COLO829 (cell line): ENCODE results near the gene ETHE1.
A peak's percentile ranks its signal among the peaks of the same experiment; 100 is the strongest.

Source experiments
- DNase-seq: peaks from one replicate; pipeline ENCODE4 v3.0.0; 2012; ENCODE audit warnings: low spot score

Gene ETHE1, protein sequence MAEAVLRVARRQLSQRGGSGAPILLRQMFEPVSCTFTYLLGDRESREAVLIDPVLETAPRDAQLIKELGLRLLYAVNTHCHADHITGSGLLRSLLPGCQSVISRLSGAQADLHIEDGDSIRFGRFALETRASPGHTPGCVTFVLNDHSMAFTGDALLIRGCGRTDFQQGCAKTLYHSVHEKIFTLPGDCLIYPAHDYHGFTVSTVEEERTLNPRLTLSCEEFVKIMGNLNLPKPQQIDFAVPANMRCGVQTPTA

DNA sequence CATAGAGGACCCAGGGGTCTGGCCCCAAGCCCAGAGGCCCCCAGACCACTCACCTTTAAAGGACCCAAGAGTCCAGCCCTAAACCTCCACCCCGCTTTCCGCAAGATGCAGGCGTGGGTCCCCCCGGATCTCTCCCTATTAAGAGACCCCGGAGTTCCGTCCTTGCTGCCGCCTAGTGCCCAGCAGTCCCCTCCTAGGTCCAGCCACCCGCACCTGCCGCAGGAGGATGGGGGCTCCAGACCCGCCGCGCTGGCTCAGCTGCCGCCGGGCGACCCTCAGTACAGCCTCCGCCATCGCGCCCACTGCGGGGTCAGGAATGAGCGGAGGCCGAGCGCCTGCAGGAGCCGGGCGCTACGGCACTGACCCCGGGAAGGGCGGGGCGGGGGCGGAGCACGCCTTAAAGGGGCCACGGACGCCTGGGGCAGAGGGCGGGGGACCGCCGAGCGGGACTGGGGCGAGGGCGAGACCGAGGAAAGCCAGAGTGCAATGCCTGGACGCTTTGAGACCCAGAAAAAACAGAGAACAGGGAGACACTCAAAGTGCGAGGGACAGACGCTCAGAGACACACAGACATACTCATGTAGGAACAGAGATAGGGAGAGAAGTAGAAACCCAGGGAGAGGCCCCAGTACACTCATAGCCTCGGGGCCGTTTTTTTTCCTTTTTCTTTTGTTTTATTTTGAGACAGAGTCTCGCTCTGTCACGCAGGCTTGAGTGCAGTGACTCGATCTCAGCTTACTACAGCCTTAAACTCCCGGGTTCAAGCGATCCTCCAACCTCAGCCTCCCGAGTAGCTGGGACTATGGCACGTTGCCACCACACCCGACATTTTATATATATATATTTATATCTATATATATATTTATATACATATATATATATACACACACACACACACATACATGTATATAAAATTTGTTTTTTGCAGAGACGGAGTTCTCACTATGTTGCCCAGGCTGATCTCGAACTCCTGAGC, at the start of gene ETHE1:
Gene ETHE1, minus strand, starts transcription at position 318 of the 976 bp plus-strand sequence. Its CDS starts 24 bp downstream, at position 294.
- DNase-seq, result no peak

DNA sequence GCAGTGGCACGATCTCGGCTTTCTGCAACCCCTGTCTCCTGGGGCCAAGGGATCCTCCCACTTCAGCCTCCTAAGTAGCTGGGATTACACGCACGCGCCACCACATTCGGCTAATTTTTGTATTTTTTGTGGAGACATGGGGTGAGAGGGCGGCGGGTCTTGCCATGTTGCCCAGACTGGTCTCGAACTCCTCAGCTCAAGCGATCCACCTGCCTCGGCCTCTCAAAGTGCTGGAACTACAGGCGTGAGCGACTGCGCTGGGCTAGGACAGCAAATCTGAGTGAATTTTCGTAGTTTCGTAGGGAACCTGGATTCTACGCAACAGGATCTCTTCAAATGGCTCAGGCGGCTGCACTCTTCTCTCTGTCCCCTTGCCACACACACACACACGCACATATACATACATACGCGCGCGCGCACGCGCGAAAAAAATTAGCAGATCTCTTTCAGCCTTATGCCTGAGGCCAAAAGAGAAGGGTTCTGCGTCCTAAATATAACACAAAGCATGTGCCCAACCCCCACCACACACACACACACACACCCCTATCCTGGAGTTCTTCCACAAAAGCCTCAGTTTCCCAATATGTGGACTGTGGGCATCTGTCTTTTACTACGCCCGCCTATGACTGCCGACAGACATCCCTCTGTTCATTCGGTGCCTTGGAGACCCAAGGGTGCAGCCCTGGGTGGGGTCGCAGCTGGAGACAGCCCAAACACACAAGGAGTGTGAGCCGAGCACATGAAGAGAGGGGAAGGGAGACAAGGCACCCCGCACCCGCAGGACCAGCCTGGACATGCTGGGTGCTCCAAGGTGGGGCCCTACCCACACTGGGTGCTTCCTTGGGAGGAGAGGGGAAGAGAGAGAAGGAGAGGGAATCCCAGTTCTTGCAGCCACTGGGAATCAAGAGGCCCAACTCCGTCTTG, 49.2 kb upstream of the ETHE1 start:
- no peak for DNase-seq

- DNase-seq, result peak; percentile 99
These were observed 48.4 kb upstream of the ETHE1 start, which contains the start of the genes PINLYP and XRCC1 for GRCh38 chr19:43575156-43575950. Gene PINLYP (plus strand): TSS chr19:43575801. CDS start chr19:43577192, 1,391 bp downstream. Gene XRCC1 (minus strand): TSS chr19:43575527. CDS start chr19:43575458, 69 bp downstream.

DNA sequence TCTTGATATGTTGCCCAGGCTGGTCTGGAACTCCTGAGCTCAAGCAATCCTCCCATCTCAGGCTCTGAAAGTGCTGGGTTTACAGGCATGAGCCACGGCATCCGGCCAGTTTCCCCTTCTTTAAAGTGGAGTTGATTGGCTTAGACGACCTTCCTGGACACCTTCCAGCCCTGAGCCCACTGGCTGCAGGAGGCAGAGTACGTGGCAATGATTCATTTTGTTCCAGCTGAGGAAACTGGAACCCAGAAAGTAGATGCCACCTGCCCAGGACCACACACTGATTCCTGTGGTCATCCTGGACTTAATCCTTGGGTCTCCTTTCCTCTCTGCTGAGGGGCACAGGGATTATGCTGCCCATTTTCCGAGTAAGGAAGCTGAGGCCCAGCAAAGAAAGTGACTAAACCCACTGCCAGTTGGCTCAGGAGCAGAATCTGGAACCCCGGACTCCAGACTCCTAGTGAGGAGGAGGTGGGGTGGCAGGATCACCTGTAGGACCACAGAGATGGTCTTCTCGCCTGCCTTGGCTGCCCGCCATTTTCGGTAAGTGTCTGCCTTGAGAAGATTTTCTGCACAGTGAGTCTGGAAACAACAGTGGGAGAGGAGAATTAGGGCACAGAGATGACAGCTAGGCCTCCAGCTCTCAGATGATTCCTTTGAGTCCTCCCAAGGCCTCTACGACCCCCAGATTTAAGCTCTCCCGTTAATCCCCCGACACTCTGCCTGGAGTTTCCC, 47.6 kb upstream of the ETHE1 start:
- peak; percentile 13 for DNase-seq

GRCh38 chr19:43572171-43572588, 45.2 kb upstream of the ETHE1 start:
- DNase-seq, result no peak

- no peak for DNase-seq
These were observed 43.3 kb upstream of the ETHE1 start for GRCh38 chr19:43570174-43570791.

GRCh38 chr19:43569657-43570056, 42.7 kb upstream of the ETHE1 start:
- DNase-seq, result no peak

DNA sequence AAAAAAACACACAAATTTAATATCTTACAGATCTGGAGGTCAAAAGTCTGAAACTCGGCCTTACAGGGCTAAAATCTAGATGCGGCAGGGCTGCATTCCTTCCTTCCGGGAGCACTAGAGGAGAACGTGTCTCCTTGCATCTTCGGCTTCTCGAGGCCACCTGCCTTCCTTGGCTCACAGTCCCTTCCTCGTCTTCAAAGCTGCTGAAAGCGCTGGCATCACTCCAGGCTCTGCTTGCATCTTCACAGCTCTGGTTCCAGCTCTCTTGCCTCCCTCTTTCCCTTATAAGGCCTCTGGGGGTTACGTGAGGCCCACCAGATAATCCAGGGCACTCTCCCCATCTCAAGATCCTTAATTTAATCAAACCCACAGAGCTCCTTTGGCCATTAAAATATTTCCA, 37.8 kb upstream of the ETHE1 start:
- DNase-seq, result no peak

DNA sequence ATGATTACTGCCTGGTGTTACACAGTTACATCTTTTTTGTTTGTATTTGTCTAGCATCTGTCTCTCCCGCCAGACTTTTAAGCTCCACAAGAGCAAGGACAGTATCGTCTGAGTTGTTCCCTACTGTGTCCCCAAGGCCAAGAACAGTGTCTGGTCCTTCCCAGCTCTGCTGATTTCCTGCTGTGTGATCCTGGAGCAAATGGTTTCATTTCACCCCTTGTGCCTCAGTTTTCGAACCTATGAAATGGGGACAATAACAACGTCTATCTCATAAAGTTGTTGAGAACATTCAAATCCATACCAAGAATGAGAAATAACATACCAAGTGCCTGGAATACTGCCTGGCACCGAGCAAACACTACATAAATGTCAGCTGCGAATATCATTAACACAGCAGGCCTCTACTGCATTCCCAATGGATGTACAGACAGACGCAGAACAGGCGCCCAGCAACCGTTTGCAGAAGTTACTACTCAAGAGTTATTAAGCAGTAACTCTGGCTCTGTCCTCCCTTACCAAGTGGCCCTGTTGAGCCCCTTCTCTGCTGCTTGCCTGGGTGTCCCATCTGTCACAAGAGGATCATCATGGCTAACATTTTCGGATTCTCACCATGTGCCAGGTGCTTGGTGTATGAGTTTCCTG, 36.9 kb upstream of the ETHE1 start:
- no peak for DNase-seq

DNA sequence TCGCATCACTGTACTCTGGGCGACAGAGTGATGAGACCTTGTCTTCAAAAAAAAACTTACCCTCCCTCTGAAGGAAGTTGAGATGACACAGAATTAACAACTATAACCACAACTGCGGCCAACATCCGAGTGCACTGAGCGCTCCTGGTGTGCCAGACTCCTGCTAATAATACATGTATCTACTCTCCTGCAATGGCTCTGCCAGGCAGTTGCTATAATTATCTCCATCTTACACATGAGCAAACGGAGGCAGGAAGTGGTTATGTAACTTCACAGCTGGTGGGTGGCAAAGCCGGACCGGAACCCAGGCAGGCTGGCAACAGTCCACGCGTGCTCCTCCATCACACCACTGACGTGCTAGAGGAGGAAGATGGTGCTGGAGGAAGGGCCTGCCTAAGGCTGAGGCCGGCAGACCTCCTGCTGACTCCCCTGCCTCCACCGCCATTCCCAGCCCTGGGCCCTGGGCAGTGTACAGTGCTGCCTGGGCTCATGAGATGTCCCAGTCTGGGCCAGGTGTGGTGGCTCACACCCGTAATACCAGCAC, 35.8 kb upstream of the ETHE1 start:
- peak; percentile 50 for DNase-seq

DNA sequence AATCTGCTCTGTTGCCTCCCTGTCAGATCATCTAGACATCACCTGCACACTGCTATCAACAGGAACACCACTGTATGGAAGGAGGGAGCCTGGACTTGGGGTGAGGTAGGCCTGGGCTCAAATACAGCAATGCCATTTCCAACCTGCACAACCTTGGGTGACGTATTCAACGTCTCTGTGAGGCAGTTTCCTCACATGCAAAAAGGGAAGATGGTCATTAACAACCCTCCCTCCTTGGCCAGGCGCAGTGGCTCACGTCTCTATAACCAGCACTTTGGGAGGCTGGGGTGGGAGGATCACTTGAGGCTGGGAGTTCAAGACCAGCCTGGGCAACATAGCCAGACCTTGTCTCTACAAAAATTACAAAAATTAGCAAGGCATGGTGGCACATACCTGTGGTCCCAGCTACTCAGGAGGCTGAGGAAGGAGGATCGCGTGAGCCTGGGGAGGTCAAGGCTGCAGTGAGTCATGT, 35.3 kb upstream of the ETHE1 start:
- DNase-seq, result no peak

DNA sequence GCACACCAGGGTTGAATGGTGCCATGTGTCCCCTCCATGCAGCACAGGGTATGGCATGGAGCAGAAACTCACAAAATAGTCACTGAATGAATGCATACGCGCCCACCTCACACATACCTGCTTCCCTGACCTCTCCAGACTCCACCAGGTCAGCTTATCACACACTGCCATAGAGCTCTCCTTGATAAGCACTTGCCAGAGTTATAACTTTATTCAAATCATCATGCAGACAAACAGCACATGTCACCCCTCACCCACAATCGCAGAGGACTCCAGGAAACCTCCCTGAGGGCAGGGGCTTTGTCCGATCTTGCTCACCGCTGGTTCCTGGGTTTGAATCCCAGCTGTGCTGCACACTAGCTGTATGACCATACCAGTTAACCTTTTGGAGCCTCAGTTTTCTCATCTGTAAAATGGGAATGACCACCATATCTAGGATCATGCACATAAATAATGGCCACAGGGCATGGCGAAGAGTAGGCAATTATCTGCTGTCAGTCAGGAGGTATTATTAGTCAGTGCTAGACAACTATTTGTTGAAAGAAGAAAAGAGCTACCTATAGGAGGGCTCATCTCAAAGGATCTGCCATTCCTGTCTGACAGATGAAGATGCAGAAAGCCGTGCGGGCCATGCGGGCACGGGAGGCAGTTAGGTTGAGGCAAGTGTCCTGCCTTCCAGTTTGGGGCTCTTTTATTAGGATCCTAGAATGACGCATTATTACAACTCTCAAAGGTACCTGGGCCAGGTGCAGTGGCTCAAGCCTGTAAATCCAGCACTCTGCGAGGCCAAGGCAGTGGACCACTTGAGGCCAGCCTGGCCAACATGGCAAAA, 34.4 kb upstream of the ETHE1 start:
- DNase-seq, result no peak

GRCh38 chr19:43560687-43561086, 33.7 kb upstream of the ETHE1 start:
- DNase-seq, result no peak

DNA sequence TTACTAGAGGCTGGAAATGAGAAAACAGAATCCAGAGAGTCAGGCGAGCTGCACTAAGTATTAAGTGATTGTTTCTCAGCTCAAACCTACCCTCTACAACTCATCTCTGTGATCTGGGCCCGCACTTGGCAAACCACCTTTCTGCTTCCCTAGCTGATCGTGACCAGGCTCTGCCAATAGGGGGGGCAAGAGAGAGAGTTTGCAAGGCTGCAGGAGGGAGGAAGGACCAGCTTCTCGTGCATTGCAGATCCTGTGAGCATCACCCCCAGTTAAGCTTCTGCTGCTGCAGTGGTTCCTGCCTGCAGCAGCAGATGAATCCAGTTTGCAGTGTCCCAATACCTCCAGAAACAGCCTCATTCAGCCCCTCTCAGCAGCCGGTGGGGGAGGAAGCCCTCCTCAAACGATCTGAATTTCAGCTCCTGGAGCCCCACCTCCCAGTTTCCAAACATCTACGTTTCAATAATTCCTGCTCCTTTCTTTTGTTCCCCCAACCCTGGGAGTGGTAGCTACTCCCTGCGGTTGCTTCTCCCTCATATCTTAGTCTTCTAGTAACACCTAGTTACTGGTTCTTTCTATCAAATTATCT, 28.3 kb upstream of the ETHE1 start:
- peak; percentile 51 for DNase-seq

DNA sequence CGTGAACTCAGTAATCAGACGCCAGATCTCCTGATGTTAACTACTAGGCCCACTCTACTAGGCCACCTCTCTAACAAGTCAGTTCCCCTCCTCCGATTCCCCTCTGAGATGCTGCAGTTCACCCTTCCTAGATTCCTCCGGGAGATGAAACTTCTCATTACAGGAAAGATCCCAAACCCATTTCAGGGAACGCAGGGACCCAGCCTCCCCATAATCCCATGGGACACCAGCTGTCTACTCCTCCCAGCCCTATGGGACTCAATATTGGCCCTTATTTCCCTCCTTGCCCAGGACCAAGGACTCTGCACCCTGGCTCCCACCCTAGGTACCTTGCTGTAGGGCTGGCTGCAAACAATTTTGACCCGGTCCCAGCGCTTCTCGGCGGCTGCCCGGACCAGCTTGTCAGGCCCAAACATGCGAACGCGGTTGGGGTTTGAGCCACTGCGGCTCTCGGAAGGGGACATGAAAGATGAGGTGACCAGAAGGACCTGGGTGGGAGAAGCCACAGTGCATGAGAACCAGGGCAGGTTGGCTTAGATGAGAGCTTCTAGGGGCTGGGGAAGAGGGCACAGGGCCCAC, 27.4 kb upstream of the ETHE1 start:
- DNase-seq, result no peak

- DNase-seq, result no peak
These were observed 26.7 kb upstream of the ETHE1 start for GRCh38 chr19:43553656-43554055.

DNA sequence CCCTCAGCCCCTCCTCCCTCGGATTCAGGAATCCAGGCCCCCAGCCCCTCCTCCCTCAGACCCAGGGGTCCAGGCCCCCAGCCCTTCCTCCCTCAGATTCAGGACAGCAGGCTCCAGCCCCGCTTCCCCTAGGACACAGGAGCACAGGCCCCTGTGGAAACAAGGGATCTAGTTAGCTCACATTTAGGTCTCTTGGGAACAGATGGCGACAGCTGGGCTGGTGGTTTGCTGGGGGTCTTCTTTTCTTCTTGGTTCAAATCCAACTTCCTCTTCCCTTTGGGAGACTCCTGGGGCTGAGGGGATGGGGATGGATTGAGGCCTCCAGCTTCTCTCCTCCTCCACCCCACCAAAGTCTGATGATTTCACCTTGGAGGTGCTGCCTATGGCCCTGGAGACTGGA, 25.6 kb upstream of the ETHE1 start:
- DNase-seq, result no peak

- DNase-seq, result no peak
These were observed 25.1 kb upstream of the ETHE1 start for GRCh38 chr19:43552198-43552450.
